D721Med (cell line): ENCODE results near the gene PMVK.
A peak's percentile ranks its signal among the peaks of the same experiment; 100 is the strongest.

Experiments used
- DNase-seq: peaks from one replicate; pipeline ENCODE4 v3.0.0; 2011; ENCODE audit warnings: low spot score; ENCODE audit not compliant: insufficient read length
- FAIRE-seq: peaks from 2 replicates; lab custom pipeline; 2011; peaks lifted over from hg19 to GRCh38; lab: Jason Lieb, UNC
- TF ChIP-seq, protein P1 (sequence below): IDR thresholded peaks from 2 replicates; pipeline ENCODE4 v1.5.1; 2012; ENCODE audit warnings: mild to moderate bottlenecking, control low read depth; ENCODE audit not compliant: insufficient read depth; ENCODE audit errors: missing control alignments

Gene PMVK

GRCh38 chr1:154945160-154945961, 8.8 kb upstream of the PMVK start:
- TF ChIP-seq, protein P1, sequence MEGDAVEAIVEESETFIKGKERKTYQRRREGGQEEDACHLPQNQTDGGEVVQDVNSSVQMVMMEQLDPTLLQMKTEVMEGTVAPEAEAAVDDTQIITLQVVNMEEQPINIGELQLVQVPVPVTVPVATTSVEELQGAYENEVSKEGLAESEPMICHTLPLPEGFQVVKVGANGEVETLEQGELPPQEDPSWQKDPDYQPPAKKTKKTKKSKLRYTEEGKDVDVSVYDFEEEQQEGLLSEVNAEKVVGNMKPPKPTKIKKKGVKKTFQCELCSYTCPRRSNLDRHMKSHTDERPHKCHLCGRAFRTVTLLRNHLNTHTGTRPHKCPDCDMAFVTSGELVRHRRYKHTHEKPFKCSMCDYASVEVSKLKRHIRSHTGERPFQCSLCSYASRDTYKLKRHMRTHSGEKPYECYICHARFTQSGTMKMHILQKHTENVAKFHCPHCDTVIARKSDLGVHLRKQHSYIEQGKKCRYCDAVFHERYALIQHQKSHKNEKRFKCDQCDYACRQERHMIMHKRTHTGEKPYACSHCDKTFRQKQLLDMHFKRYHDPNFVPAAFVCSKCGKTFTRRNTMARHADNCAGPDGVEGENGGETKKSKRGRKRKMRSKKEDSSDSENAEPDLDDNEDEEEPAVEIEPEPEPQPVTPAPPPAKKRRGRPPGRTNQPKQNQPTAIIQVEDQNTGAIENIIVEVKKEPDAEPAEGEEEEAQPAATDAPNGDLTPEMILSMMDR = no peak
- DNase-seq (no peak), FAIRE-seq (no peak)

DNA sequence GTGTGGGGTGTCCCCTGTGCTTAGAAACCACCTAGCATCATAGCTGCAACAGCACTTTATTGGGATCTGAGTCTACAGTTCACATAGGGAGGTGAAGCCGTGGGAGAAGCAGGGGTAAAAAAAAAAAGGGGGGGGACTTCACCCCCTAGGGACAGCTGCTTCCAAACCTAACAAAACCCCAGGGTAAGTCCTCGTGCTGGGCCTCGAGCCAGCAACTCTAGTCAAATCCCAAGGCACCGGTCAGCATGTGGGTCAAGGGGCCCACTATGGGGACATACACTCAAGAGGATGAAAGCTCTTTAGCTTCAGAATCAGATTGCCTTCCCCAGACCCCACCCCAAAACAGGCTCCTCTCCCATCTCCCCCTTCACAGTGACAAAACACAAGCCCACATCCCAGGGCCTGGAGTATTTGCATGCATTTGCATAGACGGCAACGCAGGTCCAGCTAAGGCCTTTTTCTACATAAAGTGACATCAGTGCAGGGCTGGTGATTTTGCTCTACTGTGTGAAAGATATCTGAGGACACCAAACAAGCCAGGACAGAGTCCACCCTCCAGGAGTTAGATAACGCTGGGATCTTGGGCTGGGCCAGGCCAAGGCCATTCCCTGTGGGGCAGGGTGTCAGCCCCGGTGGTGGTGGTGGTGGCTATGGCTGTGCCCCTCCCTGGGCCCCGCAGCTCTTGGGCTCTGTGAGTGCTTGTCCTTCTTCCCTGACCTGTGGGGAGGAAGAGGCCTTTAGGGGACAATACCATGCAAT, 8.1 kb upstream of the PMVK start:
- FAIRE-seq (no peak), DNase-seq (no peak)
- TF ChIP-seq, protein P1 = no peak

- no peak for FAIRE-seq
These were observed 7.3 kb upstream of the PMVK start for GRCh38 chr1:154943649-154944400.

DNA sequence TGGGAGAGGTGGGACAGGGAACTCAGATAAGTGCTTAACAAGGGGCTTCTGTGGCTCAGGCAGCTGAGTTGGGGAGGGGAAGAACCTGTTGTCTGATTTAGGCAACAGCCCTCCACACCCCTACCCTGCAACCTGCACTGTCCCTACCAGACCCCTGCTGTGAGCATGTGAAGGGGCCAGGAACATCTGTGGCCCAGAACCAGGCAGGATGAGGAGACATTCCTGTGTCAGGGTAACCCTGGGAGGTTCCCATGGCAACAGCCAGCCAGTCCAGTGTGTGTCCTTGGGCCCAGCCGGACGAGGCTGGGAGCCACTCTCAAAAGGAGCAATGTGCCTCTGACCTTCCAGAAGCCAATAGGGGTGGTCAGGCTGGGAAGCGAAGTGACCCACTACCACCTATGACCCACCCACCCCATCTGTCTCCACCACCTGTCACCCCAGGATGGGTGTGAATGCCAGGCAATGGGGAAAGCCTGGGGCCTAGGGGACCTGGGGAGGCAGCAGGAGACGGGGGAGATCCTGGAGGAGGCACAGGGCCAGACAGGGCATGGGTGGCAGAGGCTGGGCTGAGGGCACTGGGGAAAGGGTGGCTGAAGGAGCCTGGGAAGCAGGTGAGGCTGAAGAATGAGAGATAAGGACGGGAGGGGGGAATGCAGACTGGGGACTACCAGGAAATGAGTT, 5.0 kb upstream of the PMVK start:
- TF ChIP-seq, protein P1 = no peak
- FAIRE-seq = no peak
- no peak for DNase-seq

More at GRCh38 chr1:154943649-154944400, 7.3 kb upstream of the PMVK start:
- TF ChIP-seq, protein P1 = peak; percentile 99
- peak; percentile 90 for DNase-seq

DNA sequence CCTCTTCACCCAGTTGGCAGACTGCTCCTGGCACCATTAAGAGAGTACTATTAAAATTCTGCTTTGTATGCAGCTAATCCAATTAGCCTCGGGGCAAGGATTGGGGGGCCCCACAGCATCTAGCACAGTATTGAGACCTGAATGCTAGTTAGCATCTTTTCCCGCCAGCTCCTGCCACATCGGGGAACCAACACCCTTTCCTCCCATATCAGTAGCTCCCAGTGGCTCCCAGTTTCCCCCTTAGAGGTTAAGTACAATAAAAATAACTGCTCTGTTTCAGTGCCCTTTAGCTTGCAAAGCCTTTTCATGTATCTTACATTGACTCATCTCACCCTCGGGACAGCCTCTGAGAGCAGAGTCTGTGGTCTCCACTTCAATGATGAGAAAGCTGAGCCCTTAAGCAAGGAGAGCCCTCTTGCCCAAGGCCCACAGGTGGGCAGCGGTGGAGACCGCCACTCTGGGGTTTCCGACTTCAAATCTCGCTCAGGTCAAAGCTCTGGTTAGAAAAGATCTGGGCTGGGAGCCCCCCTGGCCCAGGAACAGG, 4.2 kb upstream of the PMVK start:
- FAIRE-seq (no peak), DNase-seq (no peak)
- TF ChIP-seq, protein P1 = no peak

- FAIRE-seq = no peak
- TF ChIP-seq, protein P1 = no peak
- DNase-seq = no peak
These were observed 3.7 kb upstream of the PMVK start for GRCh38 chr1:154940213-154940560.
